ENCODE data around the gene RGS10.
"Not testable (repeated sequence)": the region's sequence is repeated elsewhere in the genome, so short reads cannot be mapped to it uniquely, and the experiment has no call there.

The RGS10 gene

DNA sequence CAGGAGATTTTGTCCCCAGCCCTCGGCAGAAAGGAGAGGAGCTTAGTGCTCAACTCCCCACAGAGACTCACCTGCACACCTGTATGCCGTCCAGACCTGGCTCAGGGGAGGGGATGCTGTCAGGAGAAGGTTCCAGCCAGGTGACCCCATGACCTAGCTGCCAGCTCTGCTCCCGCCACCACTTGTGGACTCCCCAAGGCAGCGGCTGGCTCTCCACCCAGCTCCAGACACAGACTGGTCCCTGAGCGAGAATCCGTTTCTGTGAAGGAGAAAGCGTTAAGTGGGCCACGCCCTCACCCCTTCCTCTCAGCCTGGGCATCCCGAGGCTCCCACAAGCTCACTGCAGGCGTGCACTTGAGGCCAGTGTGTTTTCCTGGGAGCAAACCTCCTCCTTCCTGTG is 76.4 kb downstream of the RGS10 start:
- no peak for FAIRE-seq

DNA sequence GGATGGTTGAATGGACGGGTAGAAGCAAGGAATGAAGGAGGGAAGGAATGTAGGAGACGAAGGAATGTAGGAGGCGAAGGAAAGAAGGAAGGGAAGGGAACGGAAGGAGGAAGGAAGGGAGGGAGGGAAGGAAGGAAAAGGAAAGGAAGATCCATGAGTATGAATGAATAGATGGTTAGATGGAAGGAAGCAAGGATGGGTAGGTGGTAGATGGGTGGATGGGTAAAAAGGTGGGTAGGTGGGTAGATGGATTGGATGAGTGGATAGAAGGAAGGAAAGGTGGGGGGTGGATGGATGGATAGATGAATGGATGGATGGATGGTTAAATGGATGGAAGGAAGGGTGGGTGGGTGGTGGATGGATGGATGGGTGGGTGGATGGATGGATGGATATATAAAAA is 77.4 kb downstream of the RGS10 start:
- FAIRE-seq = no peak

GRCh38 chr10:119463195-119463594 is 79.3 kb downstream of the RGS10 start:
- not testable (repeated sequence) for FAIRE-seq

DNA sequence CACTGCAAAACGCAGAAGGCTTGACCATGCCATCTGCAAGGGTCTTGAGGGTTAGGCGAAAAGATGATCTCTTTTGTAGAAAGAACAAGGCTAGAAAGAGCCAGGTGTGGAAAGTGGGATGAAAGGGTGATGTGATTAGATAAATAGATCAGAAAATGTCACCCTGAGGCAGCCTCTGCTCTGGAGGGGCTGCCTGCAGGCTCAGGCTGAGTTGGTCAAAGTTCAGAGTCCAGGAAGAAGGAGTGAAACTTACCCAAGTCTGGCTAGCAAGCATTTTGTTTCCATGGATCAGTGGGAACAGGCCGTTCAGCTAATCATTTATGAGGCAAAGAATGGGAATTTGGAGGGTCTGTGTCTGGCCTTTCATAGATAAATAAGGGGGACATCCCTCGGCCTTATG is 79.7 kb downstream of the RGS10 start:
- no peak for FAIRE-seq

GRCh38 chr10:119461923-119462322 is 80.6 kb downstream of the RGS10 start:
- FAIRE-seq = no peak

- FAIRE-seq = no peak
Measured at GRCh38 chr10:119461380-119461779, 81.1 kb downstream of the RGS10 start.

- no peak for FAIRE-seq
Measured at GRCh38 chr10:119460369-119461195, 81.9 kb downstream of the RGS10 start.

- FAIRE-seq = no peak
Measured at GRCh38 chr10:119459681-119460340, 82.7 kb downstream of the RGS10 start.

DNA sequence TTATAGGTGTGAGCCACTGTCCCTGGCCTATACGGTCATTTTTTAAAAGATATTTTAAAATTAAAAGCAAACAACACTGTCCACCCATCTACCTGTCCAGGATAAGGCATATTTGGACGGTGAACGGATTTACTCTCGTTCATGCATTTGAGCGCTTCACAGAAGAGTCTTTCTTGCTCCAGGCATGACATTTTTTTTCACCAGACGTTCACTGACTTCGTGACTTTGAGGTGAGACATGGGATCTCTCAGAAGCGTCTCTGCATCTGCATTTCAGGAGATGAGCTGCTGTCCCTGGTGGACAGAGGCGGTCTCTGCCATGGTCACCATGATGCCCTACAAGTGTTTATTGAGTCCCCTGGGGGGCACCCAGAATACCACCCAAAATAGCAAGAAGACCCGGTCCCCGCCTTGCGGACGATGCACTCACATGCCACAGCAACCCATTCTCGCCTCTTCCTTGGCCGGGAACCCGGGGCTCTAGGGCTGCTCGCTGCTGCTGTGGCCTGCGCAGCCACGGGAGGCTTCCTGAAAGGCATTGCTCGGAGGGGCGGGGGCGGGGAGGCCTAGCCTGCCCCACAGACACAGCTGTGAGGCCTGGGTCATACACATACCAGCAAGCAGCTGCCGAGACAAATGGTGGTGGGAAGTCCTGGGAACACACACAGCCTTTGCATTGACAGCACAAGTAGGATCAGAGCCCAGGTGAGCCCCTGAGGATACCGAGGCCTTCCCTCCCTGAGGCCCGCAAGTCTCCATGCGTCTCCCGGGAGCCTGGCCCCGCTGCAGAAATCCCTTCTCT is 84.4 kb downstream of the RGS10 start:
- no peak for FAIRE-seq

DNA sequence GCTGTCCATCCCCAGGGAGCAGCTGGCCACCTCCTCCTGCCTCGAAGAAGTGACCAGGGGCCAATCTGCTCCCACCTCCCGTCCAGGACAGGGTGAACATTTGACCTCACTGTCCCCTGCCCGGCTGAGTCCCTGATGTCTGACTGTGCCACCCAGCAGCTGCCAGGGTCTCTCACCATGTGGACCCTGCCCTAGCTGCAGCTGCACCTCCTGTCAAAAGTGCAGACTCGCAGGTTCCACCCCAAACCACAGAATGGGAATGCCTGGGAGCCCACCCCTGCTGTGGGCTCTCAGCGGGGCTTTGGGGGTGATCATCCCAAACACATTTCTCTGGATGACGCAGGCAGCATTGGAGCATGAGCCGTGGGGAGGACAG is 86.1 kb downstream of the RGS10 start:
- FAIRE-seq = no peak

- no peak for FAIRE-seq
Measured at GRCh38 chr10:119455609-119456434, 86.7 kb downstream of the RGS10 start.

GRCh38 chr10:119454990-119455389 is 87.5 kb downstream of the RGS10 start:
- FAIRE-seq = no peak

DNA sequence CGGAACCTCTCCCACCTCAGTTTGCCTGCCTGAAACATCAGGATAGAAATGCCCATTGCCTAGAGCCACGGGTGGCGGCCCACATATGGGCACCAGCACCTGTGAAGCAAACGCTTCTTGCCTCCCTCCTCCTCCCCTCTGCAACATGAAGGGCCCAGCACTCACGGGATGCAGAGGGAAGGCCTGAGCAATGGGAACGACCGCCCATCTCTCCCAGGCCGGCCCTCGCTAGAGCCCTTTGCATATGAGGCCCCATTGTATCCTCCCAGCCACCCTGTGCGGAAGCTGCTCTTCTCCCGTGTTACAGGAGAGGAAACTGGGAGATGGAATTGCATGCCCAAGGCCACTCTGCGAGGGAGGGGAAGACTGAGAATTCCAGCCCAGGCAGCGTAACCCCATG is 88.2 kb downstream of the RGS10 start:
- FAIRE-seq = no peak

GRCh38 chr10:119453313-119453712 is 89.2 kb downstream of the RGS10 start:
- FAIRE-seq = no peak

GRCh38 chr10:119452396-119452795 is 90.1 kb downstream of the RGS10 start:
- FAIRE-seq = no peak

- no peak for FAIRE-seq
Measured at GRCh38 chr10:119451300-119451896, 91.1 kb downstream of the RGS10 start.

DNA sequence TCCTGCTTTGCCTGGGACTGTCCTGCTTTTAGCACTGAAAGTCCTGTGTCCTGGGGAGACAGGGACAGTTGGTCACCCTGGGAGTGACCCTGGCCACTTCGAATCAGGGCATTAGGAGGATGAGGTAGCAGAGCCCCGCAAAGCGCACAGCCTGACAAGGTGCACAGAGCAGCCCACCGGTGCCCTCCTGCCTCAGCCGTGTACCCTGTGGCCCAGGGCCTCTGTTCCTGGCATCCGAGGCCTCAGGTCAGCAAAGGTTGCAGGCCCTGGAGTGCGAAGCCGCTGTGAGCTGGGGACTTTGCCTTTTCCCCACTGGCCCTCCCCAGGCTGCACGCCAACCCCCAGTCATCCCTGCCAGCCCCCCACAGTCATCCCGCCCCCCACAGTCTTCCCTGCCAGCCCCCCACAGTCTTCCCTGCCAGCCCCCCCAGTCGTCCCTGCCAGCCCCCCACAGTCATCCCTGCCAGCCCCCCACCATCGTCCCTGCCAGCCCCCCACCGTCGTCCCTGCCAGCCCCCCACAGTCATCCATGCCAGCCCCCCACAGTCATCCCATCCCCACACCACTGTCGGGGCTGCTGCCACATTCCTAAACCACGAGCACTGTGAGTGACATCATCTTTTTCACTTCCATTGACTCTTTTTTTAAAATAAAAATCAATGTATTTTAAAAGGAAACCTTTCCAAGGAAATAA is 91.8 kb downstream of the RGS10 start:
- no peak for FAIRE-seq
